ENCODE results near the gene RYR1.

RYR1 gene

GRCh38 chr19:38528213-38528755, 94.8 kb downstream of the RYR1 start:
- Histone ChIP-seq H3K79me2 (ENCODE audit: insufficient read depth, low read length) (no peaks in the 10 kb centered on the region), H3K4me1 (ENCODE audit: insufficient read depth, low read length) (no peaks in the 10 kb centered on the region), H4K20me1 (ENCODE audit: insufficient read depth, low read length) (no peaks in the 10 kb centered on the region), H3K36me3 (ENCODE audit: insufficient read depth, low read length) (no peaks in the 10 kb centered on the region), H3K27me3 (ENCODE audit: insufficient read depth, low read length, poor library complexity) (no peaks in the 10 kb centered on the region), H3K9me3 (ENCODE audit: insufficient read depth, low read length, severe bottlenecking) (no peaks in the 10 kb centered on the region), H3K27ac (ENCODE audit: low read length) (no peak overlapping the region), H2AFZ (ENCODE audit: low read depth, low read length) (no peak overlapping the region), H3K4me2 (ENCODE audit: insufficient read depth, low read length) (no peak overlapping the region), H3K9ac (ENCODE audit: low read depth, low read length) (no peak overlapping the region), H3K4me3 (ENCODE audit: low read depth in 1 of 2, low read length in 2 of 2) (no peak overlapping the region)
- TF ChIP-seq CTCF (IDR thresholded peaks at IDR 0.05; ENCODE audit: borderline replicate concordance, extremely low read depth, low read length, poor library complexity, severe bottlenecking) (no peak), EZH2 (IDR thresholded peaks at IDR 0.05; ENCODE audit: borderline replicate concordance, low read depth, low read length, severe bottlenecking) (no peak)
- ATAC-seq (ENCODE audit: insufficient read depth, low read depth) (no peak), DNase-seq (no peak)

- Histone ChIP-seq H3K4me2 (ENCODE audit: insufficient read depth, low read length) (no peak overlapping the region), H3K79me2 (ENCODE audit: insufficient read depth, low read length) (no peaks in the 10 kb centered on the region), H3K9ac (ENCODE audit: low read depth, low read length) (no peak overlapping the region), H3K4me3 (ENCODE audit: low read depth in 1 of 2, low read length in 2 of 2) (no peak overlapping the region), H2AFZ (ENCODE audit: low read depth, low read length) (no peak overlapping the region), H3K27me3 (ENCODE audit: insufficient read depth, low read length, poor library complexity) (no peaks in the 10 kb centered on the region), H3K36me3 (ENCODE audit: insufficient read depth, low read length) (no peaks in the 10 kb centered on the region), H4K20me1 (ENCODE audit: insufficient read depth, low read length) (no peaks in the 10 kb centered on the region), H3K9me3 (ENCODE audit: insufficient read depth, low read length, severe bottlenecking) (no peaks in the 10 kb centered on the region), H3K4me1 (ENCODE audit: insufficient read depth, low read length) (no peaks in the 10 kb centered on the region), H3K27ac (ENCODE audit: low read length) (no peak overlapping the region)
- TF ChIP-seq CTCF (IDR thresholded peaks at IDR 0.05; ENCODE audit: borderline replicate concordance, extremely low read depth, low read length, poor library complexity, severe bottlenecking) (no peak), EZH2 (IDR thresholded peaks at IDR 0.05; ENCODE audit: borderline replicate concordance, low read depth, low read length, severe bottlenecking) (no peak)
- DNase-seq (no peak), ATAC-seq (ENCODE audit: insufficient read depth, low read depth) (no peak)
These were observed 95.4 kb downstream of the RYR1 start for GRCh38 chr19:38528931-38529330.

- ATAC-seq (ENCODE audit: insufficient read depth, low read depth): no peak
- H3K4me2 ChIP-seq (ENCODE audit: insufficient read depth, low read length): no peak overlapping the region
- no peaks in the 10 kb centered on the region for H3K36me3 ChIP-seq (ENCODE audit: insufficient read depth, low read length)
- H3K27me3 ChIP-seq (ENCODE audit: insufficient read depth, low read length, poor library complexity): no peaks in the 10 kb centered on the region
- no peak overlapping the region for H3K9ac ChIP-seq (ENCODE audit: low read depth, low read length)
- no peaks in the 10 kb centered on the region for H3K79me2 ChIP-seq (ENCODE audit: insufficient read depth, low read length)
- H3K9me3 ChIP-seq (ENCODE audit: insufficient read depth, low read length, severe bottlenecking): peaks cover 16% of the 10 kb centered on the region
- no peak for DNase-seq
- no peak overlapping the region for H3K27ac ChIP-seq (ENCODE audit: low read length)
- H2AFZ ChIP-seq (ENCODE audit: low read depth, low read length): no peak overlapping the region
- H3K4me1 ChIP-seq (ENCODE audit: insufficient read depth, low read length): no peaks in the 10 kb centered on the region
- H3K4me3 ChIP-seq (ENCODE audit: low read depth in 1 of 2, low read length in 2 of 2): no peak overlapping the region
- TF ChIP-seq CTCF (IDR thresholded peaks at IDR 0.05; ENCODE audit: borderline replicate concordance, extremely low read depth, low read length, poor library complexity, severe bottlenecking): no peak
- no peak for TF ChIP-seq EZH2 (IDR thresholded peaks at IDR 0.05; ENCODE audit: borderline replicate concordance, low read depth, low read length, severe bottlenecking)
- H4K20me1 ChIP-seq (ENCODE audit: insufficient read depth, low read length): no peaks in the 10 kb centered on the region
These were observed 98.0 kb downstream of the RYR1 start for GRCh38 chr19:38531515-38531914.

- ATAC-seq (ENCODE audit: insufficient read depth, low read depth) (no peak), DNase-seq (no peak)
- Histone ChIP-seq H3K36me3 (ENCODE audit: insufficient read depth, low read length) (no peaks in the 10 kb centered on the region), H2AFZ (ENCODE audit: low read depth, low read length) (no peak overlapping the region), H3K9me3 (ENCODE audit: insufficient read depth, low read length, severe bottlenecking) (peaks cover 16% of the 10 kb centered on the region), H3K9ac (ENCODE audit: low read depth, low read length) (no peak overlapping the region), H3K4me3 (ENCODE audit: low read depth in 1 of 2, low read length in 2 of 2) (no peak overlapping the region), H3K79me2 (ENCODE audit: insufficient read depth, low read length) (no peaks in the 10 kb centered on the region), H3K27ac (ENCODE audit: low read length) (no peak overlapping the region), H3K4me2 (ENCODE audit: insufficient read depth, low read length) (no peak overlapping the region), H4K20me1 (ENCODE audit: insufficient read depth, low read length) (no peaks in the 10 kb centered on the region), H3K4me1 (ENCODE audit: insufficient read depth, low read length) (no peaks in the 10 kb centered on the region), H3K27me3 (ENCODE audit: insufficient read depth, low read length, poor library complexity) (no peaks in the 10 kb centered on the region)
- TF ChIP-seq CTCF (IDR thresholded peaks at IDR 0.05; ENCODE audit: borderline replicate concordance, extremely low read depth, low read length, poor library complexity, severe bottlenecking) (no peak), EZH2 (IDR thresholded peaks at IDR 0.05; ENCODE audit: borderline replicate concordance, low read depth, low read length, severe bottlenecking) (no peak)
These were observed 99.4 kb downstream of the RYR1 start for GRCh38 chr19:38532939-38533338.

Measured in DND-41 (cell line).